ENCODE results near the gene CCNK.

DNA sequence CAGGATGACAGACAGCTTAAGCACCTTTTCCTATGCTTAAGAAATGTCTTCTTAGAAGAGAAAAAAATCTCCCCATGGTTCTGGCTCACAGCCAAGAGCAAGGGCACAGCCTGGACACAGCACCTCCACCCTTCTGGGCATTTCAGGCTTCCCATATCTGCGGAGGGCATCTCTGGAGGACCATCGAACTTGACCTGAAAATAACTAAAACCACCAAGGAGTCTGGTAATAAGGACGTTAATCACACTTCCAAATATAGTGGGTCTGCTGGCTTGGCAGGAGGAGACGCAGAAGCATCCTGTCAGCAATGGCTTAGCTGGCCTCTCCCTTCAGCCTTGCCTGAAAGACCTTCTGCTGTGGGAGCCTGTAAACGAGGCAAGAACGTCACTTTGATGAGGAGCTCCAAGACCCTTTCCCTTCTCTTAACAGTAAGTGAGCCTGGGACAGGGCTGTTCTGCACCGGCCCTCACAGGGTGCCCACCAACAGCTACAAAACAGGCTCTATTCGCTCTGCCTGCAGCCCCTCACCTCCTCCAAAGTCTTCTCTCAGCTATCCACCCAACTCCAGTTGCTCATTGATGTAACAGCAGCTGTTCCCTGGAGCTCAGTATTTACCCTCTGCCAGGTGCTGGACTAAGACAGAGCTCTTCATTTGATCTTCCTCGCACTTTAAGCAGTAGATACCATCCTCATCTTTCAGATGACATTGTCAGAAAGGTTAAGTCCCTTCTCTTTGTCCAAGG is 13.7 kb upstream of the CCNK start:
- TF ChIP-seq, protein P1, sequence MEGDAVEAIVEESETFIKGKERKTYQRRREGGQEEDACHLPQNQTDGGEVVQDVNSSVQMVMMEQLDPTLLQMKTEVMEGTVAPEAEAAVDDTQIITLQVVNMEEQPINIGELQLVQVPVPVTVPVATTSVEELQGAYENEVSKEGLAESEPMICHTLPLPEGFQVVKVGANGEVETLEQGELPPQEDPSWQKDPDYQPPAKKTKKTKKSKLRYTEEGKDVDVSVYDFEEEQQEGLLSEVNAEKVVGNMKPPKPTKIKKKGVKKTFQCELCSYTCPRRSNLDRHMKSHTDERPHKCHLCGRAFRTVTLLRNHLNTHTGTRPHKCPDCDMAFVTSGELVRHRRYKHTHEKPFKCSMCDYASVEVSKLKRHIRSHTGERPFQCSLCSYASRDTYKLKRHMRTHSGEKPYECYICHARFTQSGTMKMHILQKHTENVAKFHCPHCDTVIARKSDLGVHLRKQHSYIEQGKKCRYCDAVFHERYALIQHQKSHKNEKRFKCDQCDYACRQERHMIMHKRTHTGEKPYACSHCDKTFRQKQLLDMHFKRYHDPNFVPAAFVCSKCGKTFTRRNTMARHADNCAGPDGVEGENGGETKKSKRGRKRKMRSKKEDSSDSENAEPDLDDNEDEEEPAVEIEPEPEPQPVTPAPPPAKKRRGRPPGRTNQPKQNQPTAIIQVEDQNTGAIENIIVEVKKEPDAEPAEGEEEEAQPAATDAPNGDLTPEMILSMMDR (IDR thresholded peaks at IDR 0.05; ENCODE audit: borderline replicate concordance, extremely low read depth, low read length, poor library complexity, severe bottlenecking): no peak
- no peak for TF ChIP-seq EZH2 (IDR thresholded peaks at IDR 0.05; ENCODE audit: borderline replicate concordance, low read depth, low read length, severe bottlenecking)
